GM12878 (cell line): Measurements from ENCODE around the gene H6PD. TPM values are rescaled to one million over a fixed set of nuclear protein-coding genes. Genes with fewer than 3 reads are reported as not detected.

Source experiments
- ATAC-seq: fragments of 200-7000 bp; cut with Tn5 transposase; 3 replicates; pipeline ENCODE4 v1.9.1; 2020; ENCODE audit warnings: mild to moderate bottlenecking, moderate library complexity
- BruUV-seq: library from RNA; stranded (reverse); fragments of 400-500 nt; replicated peaks from 2 replicates; lab custom pipeline; 2021; lab: Mats Ljungman, UMichigan
- CTCF ChIA-PET: fragments of 300-600 bp; sonication (Branson Sonifier 250); formaldehyde crosslinking; extraction: SDS; loops from one replicate; lab custom pipeline; 2021; ENCODE audit warnings: inconsistent platforms; lab: Yijun Ruan, JAX
- POLR2A ChIA-PET: fragments of 350-600 bp; formaldehyde crosslinking; extraction: SDS; loops from one replicate; lab custom pipeline; 2021; ENCODE audit warnings: inconsistent platforms; lab: Charles Lee
- RAD21 ChIA-PET: fragments of 300-600 bp; sonication (Branson Sonifier 250); formaldehyde crosslinking; loops from one replicate; lab custom pipeline; 2023; ENCODE audit warnings: antibody characterized with exemption; ENCODE audit not compliant: unreplicated experiment; lab: Charles Lee
- SMC1A ChIA-PET: fragments of 300-600 bp; sonication (Branson Sonifier 250); formaldehyde crosslinking; loops from one replicate; lab custom pipeline; 2023; ENCODE audit not compliant: unreplicated experiment, uncharacterized antibody; lab: Charles Lee
- DNase-seq: peaks from one replicate; pipeline ENCODE4 v3.0.0-alpha.2; 2011; ENCODE audit warnings: low read depth, low spot score
- FAIRE-seq: peaks from 3 replicates; lab custom pipeline; 2011; peaks lifted over from hg19 to GRCh38; lab: Jason Lieb, UNC
- H2AFZ ChIP-seq: 2 replicates; pipeline ENCODE4 v1.6.0; 2011; ENCODE audit warnings: low read depth, low read length, control low read depth; ENCODE audit not compliant: control insufficient read depth
- H3K27ac ChIP-seq: 2 replicates; pipeline ENCODE4 v1.5.1; 2011; ENCODE audit warnings: control low read depth; ENCODE audit not compliant: control insufficient read depth, insufficient read depth
- H3K27me3 ChIP-seq, 2 experiments: replicated peaks in 1 of 2; 2 replicates each; pipeline versions ENCODE4 v1.6.0 to v1.6.1; 2011; ENCODE audit warnings: low read length in 1 of 2; ENCODE audit not compliant: control insufficient read depth in 2 of 2, insufficient read depth in 2 of 2
- H3K36me3 ChIP-seq, 2 experiments: 2 replicates each; pipeline ENCODE4 v1.5.1; 2011; ENCODE audit warnings: low read length in 1 of 2; ENCODE audit not compliant: control insufficient read depth in 2 of 2, insufficient read depth in 2 of 2
- H3K4me1 ChIP-seq: 2 replicates; pipeline ENCODE4 v1.6.1; 2011; ENCODE audit warnings: mild to moderate bottlenecking, low read length, moderate library complexity, mixed read lengths; ENCODE audit not compliant: control insufficient read depth, insufficient read depth
- H3K4me2 ChIP-seq: 2 replicates; pipeline ENCODE4 v1.6.0; 2011; ENCODE audit warnings: control low read depth; ENCODE audit not compliant: control insufficient read depth, insufficient read depth
- H3K4me3 ChIP-seq: fragments of 200-600 bp; sonication (generic); 2 replicates; pipeline ENCODE4 v1.5.1; 2016
- H3K79me2 ChIP-seq: 2 replicates; pipeline ENCODE4 v1.6.0; 2011; ENCODE audit warnings: low read length; ENCODE audit not compliant: control insufficient read depth, insufficient read depth
- H3K9ac ChIP-seq: 2 replicates; pipeline ENCODE4 v1.8.0; 2011; ENCODE audit warnings: low read length, control low read depth, mixed read lengths; ENCODE audit not compliant: control insufficient read depth, insufficient read depth
- H3K9me3 ChIP-seq: replicated peaks from 3 replicates; pipeline ENCODE4 v1.5.1; 2011; ENCODE audit warnings: mild to moderate bottlenecking, low read length; ENCODE audit not compliant: control insufficient read depth, insufficient read depth
- H4K20me1 ChIP-seq: 2 replicates; pipeline ENCODE4 v1.6.0; 2011; ENCODE audit not compliant: control insufficient read depth, insufficient read depth
- GABPA ChIP-seq: IDR thresholded peaks from 2 replicates; pipeline ENCODE4 v1.6.1; 2014; ENCODE audit warnings: antibody characterized with exemption, low read depth, mild to moderate bottlenecking, inconsistent platforms
- HDAC2 ChIP-seq: fragments of 200-600 bp; sonication (generic); IDR thresholded peaks from 2 replicates; pipeline ENCODE4 v1.6.1; 2017
- MEF2B ChIP-seq: fragments of 450-650 bp; IDR thresholded peaks from 2 replicates; pipeline ENCODE4 v1.6.1; 2018; ENCODE audit warnings: mild to moderate bottlenecking, moderate library complexity; ENCODE audit not compliant: partially characterized antibody, poor library complexity, severe bottlenecking
- NFYB ChIP-seq: IDR thresholded peaks from 2 replicates; pipeline ENCODE4 v1.6.1; 2011; ENCODE audit warnings: low read depth, mild to moderate bottlenecking, low read length, improper control_type of control experiment, moderate library complexity; ENCODE audit not compliant: insufficient read depth
- SIN3A ChIP-seq: IDR thresholded peaks from 2 replicates; pipeline ENCODE4 v1.6.1; 2012; ENCODE audit warnings: low read depth, low read length, improper control_type of control experiment
- SUZ12 ChIP-seq: fragments of 200-600 bp; sonication (generic); IDR thresholded peaks from one replicate; pipeline ENCODE4 v1.6.1; 2018; ENCODE audit warnings: antibody characterized with exemption, mild to moderate bottlenecking; ENCODE audit not compliant: unreplicated experiment
- WRNIP1 ChIP-seq: IDR thresholded peaks from 2 replicates; pipeline ENCODE4 v1.6.1; 2011; ENCODE audit warnings: low read depth, low read length, improper control_type of control experiment, borderline replicate concordance
- YY1 ChIP-seq: IDR thresholded peaks from 2 replicates; pipeline ENCODE4 v1.6.1; 2011; ENCODE audit warnings: low read depth, mild to moderate bottlenecking, low read length
- whole genome bisulfite sequencing: methylation state at CpG from one replicate; pipeline ENCODE4 v1.1.6; 2016; ENCODE audit warnings: low lambda C conversion rate; ENCODE audit not compliant: insufficient replicate concordance, insufficient coverage; ENCODE audit errors: missing lambda C conversion rate; 5-methylcytosine and 5-hydroxymethylcytosine counted together
- in situ Hi-C: fragments of 300-500 bp; cut with MboI; formaldehyde crosslinking; loops from 9 replicates; pipeline ENCODE4 v1.14.3; 2018; ENCODE audit warnings: mixed read lengths
- intact Hi-C: fragments of 100-400 bp; cut with micrococcal nuclease; formaldehyde crosslinking; loops from one replicate; pipeline ENCODE4 v1.14.2; 2022; ENCODE audit not compliant: unreplicated experiment
- polyA plus RNA-seq, 11 experiments: library from polyadenylated mRNA; depleted of rRNA in 4 of 11; unstranded in 6 of 11; stranded (reverse) in 5 of 11; fragments of >200 nt; fragmentation: Nextera tagmentation in 4 of 11; fragmentation: Illumina TruSeq in 1 of 11; extraction: Ambion mirVana in 4 of 11; extraction: Trizol in 1 of 11; gene quantifications; 1 replicate in 1 of 11; 2 replicates in 10 of 11; pipeline versions ENCODE4 v1.2.1 to v1.2.3, GENCODE V29; 2011 to 2016; ENCODE audit warnings: inconsistent platforms in 2 of 11, missing spikeins in 2 of 11, low read depth in 1 of 11
- total RNA-seq, 4 experiments: library from RNA; depleted of rRNA in 3 of 4; stranded (reverse); fragments of >200 nt in 3 of 4; fragmentation: Illumina TruSeq in 1 of 4; extraction: Trizol in 1 of 4; gene quantifications; 2 replicates each; pipeline versions ENCODE4 v1.2.1 to v1.2.3, GENCODE V29; 2013 to 2021
- TF ChIP-seq, protein P1 (sequence below): IDR thresholded peaks from 2 replicates; pipeline ENCODE4 v1.6.1; 2011; ENCODE audit warnings: mild to moderate bottlenecking, low read depth, low read length, moderate library complexity; ENCODE audit not compliant: insufficient replicate concordance

Gene H6PD
- total and polyA plus RNA-seq, 10 of the 15 experiments (the other 5 are each of a cell fraction or from before 2014, with no cell fraction given), result 1.2 to 20.7 (median 7.7) TPM

DNA sequence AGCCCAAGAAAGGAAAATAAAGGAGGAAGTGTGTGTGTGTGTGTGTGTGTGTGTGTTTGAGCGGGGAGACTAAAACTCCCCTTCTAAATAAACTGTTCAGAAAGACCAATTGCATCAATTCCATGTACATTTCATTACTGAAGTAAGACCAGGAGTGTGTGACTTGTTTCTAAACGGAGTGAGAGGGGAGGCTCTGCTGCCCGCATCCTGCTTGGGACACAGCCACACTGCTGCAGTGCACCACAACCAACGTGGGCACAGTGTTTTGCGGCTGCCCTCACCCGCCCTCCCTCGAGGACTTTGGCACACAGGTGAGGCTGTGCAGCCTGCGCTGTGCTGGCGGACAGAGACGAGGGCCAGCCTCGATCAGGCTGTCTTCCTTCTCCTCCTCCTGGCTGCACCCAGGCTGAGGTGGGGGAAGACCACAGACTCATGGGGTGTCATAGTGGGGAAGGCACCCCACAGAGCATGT lies 31.0 kb upstream of the H6PD start (continued):
- TF ChIP-seq SIN3A, result no peak
- TF ChIP-seq WRNIP1, result no peak
- TF ChIP-seq SUZ12, result no peak
- TF ChIP-seq NFYB, result no peak
- no peak for TF ChIP-seq MEF2B

DNA sequence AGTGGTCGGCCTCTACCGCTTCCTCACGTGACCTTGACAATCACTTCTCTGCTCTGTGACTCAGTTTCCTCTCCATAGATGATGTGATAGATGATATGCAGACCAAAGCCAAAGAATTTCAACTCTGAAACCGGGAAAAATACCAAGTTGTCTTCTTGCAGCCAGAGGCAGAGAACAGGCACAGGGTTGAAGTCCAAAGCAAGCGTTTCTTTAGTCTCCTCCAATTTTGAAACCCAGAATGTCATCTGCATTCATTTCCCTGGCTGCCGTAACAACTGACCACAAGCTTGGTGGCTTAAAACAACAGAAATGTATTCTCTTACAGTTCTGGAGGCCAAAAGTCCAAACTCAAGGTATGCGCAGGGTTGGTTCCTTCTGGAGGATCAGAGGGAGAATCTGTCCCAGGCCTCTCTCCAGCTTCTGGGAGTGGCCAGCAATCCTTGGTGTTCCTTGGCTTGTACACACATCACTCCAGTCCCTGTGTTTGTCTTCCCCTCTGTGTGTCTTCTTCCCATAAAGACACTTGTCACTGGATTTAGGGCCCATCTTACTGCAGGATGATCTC lies 30.3 kb upstream of the H6PD start:
- no peaks in the 10 kb centered on the region for H3K79me2 ChIP-seq
- no peaks in the 10 kb centered on the region for H3K9me3 ChIP-seq
- no peak for TF ChIP-seq HDAC2
- no peak for TF ChIP-seq YY1
- TF ChIP-seq, protein P1, sequence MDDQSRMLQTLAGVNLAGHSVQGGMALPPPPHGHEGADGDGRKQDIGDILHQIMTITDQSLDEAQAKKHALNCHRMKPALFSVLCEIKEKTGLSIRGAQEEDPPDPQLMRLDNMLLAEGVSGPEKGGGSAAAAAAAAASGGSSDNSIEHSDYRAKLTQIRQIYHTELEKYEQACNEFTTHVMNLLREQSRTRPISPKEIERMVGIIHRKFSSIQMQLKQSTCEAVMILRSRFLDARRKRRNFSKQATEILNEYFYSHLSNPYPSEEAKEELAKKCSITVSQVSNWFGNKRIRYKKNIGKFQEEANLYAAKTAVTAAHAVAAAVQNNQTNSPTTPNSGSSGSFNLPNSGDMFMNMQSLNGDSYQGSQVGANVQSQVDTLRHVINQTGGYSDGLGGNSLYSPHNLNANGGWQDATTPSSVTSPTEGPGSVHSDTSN, result no peak
- TF ChIP-seq GABPA, result no peak
- TF ChIP-seq, all 136 proteins: peak for 0
- H3K36me3 ChIP-seq, result no peaks in the 10 kb centered on the region
- no peak overlapping the region for H3K4me2 ChIP-seq
- no peak overlapping the region for H2AFZ ChIP-seq
- no TSS peak for BruUV-seq
- POLR2A ChIA-PET, result no interaction called here
- peaks cover 0 to 22% of the 10 kb centered on the region in 2 experiments; a peak in 2 of 4 replicates for H3K27me3 ChIP-seq
- intact Hi-C loops (no loop called here), in situ Hi-C loops (no loop called here)
- H4K20me1 ChIP-seq, result no peaks in the 10 kb centered on the region
- H3K27ac ChIP-seq, result no peak overlapping the region
- SMC1A ChIA-PET, result no interaction called here
- RAD21 ChIA-PET, result no interaction called here
- H3K9ac ChIP-seq, result no peak overlapping the region
- ATAC-seq, result no peak
- FAIRE-seq, result no peak
- H3K4me3 ChIP-seq, result no peak overlapping the region
- H3K4me1 ChIP-seq, result peaks cover 26% of the 10 kb centered on the region
- 39% methylated on average over 7 of the region's 7 CpGs for WGBS
- CTCF ChIA-PET, result no interaction called here
- no peak for DNase-seq
